Jurkat, Clone E6-1 (cell line): ENCODE results near the gene CFAP91.

Experiments used
- DNase-seq: peaks from one replicate; pipeline ENCODE4 v3.0.0-alpha.2; 2011; ENCODE audit warnings: low read depth, low spot score
- H3K4me3 ChIP-seq: 2 replicates; pipeline ENCODE4 v1.5.1; 2011; ENCODE audit warnings: mild to moderate bottlenecking, low read length, control low read depth, moderate library complexity

The CFAP91 gene

DNA sequence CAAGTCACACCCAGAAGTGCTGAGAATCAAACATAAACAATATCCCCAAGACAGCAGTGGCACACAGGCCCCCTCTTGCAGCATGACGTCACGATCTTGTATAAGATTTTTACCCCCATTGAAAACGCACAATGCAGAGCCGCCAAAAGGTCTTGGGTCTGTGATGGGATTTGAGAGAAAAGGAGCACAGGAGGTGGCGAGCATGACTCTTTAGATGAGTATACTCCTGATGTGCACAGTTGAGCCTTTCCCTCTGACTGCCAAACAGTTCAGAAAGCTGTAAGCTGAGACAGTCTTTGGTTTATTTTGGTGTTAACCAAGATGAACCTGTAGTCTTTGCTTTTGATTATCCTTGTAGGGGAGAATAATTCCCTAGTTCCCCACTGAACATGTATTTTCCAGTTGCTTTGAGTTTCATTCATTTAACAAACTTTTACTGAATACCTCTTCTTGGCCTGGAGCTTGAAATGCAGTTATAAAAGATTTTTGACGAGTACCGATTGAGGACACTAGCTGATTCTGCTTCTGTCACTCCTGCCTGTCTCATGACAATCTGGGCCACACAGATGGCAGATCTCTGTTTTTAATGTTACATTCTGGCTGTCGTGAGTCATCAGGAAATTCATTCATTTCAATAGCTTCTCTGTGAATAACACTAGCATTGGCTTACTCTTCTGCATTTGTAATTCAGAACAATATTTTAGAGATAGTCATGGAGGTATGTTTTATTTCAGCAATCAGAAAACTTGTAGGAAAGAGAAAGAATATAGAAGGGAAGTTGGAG is 28.9 kb downstream of the CFAP91 start:
- no peak overlapping the region for H3K4me3 ChIP-seq
- no peak for DNase-seq

DNA sequence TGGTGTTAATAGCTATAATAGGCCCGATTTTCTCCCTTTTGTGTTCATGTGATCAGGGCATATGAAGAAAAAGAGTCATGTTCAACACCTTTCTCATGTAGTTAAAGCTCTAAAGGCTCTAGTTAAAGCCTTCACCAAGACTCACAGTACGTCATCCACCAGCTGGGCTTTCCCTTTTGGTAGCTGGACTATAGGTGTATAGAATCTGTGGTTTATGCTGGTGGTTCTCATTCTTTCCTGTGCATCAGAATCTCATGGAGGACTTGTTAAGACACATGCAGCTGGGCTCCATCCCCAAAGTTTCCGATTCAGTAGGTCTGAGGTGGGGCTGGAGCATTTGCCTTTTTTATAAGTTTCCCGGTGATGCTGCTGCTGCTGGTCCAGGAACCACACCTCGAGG is 31.0 kb downstream of the CFAP91 start:
- no peak for DNase-seq
- no peak overlapping the region for H3K4me3 ChIP-seq

DNA sequence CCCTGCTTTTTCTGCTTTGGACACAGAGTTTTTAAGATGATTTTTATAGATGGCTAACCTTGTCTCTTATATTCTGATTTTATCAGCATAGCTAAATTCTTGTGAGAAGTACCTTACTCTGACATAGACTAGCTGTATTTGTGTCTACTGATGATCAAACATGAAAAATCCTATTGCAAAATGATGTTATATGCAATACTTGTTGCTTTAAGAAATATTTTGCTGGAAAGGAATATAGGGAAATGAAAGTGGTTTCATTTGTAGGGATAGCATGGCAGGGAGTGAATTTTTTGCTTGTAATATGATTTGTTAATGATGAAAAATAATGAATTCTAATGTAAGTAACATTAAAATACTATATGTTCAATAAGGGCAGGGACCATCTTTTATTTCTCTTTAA is 35.9 kb downstream of the CFAP91 start:
- DNase-seq, result no peak
- no peak overlapping the region for H3K4me3 ChIP-seq

DNA sequence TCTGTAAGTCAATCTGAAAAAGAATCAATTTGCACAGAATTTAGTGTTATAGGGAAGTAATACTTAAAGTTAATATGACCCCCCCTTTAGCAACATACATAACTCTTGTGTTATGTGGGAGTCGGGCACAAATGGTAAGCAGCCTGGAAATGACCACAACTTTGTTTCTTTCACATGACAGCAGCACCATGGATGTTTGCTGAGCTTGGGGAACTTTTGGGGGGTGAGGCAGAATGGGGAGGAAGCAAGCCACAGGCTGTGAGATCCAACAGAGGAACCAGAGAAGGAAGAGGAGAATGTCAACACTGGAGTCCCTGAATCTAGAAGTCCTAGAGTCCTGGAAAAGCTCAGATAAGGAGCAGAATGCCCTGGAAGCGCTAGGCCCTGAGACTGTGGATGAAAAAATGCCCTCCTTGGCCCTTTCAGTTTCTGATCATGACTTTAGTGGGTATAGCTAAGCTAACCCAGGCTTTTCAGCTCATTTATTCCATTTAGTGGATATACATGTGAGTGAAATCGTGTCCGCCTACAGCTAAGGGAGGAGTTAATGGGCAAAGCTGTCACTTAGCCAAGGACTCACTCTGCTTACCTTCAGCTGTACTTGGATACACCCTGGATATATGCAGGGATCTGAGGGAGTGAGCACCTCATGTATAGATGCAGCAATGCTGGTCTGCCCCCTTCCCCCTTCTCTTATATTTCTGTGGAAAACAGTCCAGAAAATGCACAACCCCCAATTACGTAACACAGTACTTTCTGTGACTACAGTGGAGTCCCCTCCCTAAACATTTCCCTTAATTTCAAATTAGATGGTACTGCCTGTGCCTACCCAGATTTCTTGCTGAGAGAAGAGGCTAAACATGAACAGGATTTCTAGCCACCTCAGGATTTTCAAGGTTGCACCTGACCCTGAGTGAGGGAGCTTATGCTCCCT is 39.1 kb downstream of the CFAP91 start:
- H3K4me3 ChIP-seq, result no peak overlapping the region
- DNase-seq, result no peak

DNA sequence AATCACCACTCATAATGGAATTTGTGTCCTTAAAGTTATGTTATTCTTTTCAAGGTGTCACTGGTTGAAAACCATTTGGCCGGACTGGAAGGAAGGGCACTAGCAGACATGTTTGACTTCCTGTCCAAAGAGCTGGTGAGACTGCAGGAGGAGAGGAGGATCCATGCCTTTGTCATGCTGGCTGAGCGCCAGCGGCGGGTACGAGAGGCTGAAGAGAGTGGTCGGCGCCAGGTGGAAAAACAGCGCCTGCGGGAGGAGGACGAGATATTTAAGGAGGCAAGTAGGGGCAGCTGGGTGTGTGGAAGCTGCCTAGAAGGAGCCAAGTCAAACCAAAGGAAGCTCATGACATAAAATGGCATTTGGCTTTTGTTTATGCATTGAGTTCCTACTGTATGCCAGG is 41.1 kb downstream of the CFAP91 start:
- DNase-seq, result no peak
- no peak overlapping the region for H3K4me3 ChIP-seq

DNA sequence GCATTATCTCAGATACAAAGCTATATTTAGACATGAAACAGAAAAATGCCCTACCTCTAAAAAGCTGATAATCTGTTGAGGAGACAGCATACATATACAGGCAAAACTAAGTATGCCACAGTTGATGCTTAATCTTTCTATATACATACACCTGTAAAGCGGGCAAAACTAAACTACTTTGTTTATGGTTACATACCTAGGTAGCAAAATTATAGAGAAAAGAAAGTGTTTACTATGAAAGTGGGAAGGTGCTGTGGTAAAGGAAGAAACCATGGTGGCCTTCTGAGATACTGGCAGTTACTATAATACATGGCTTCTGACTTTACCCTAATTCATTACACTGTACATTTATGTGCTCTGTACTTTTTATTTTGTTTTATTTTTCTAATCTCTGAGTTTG is 43.1 kb downstream of the CFAP91 start:
- H3K4me3 ChIP-seq, result no peak overlapping the region
- no peak for DNase-seq

DNA sequence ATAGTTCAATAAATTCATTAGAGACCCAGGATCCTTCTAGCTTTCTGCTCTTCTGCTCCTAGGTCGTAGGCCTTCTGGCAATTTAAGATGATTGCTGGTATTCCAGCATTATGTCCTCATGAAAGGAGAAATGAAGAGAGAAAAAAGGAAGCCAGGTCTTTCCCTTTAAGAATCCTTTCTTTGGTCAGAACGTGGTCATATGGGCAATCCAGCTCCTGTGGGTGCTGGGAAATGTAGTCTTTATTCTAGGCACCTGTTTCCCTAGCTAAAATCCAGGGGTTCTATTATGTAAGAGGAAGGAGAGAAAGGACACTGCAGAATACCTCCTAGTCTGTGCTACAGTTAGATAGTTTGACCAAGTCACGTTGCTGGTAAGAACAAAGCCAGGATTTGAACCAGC is 43.6 kb downstream of the CFAP91 start:
- no peak overlapping the region for H3K4me3 ChIP-seq
- DNase-seq, result no peak

DNA sequence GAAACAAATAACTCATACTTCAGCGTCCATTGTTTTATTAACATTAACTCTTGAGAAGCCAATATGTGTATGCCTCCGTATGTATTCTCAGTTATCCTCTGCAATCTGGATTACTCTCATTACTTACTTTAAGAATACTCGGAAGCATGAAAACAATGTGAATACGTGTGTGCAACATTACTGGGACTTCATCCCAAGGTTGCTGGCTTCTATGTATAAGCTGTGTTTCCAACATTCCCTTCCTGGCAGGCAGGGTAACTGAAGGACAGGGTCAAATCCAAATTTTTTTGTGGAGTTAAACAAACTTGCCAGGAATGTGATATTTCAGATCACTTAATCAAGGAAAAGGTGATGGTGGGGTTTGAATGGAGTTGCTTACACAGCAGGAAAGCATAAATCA is 44.5 kb downstream of the CFAP91 start:
- no peak for DNase-seq

DNA sequence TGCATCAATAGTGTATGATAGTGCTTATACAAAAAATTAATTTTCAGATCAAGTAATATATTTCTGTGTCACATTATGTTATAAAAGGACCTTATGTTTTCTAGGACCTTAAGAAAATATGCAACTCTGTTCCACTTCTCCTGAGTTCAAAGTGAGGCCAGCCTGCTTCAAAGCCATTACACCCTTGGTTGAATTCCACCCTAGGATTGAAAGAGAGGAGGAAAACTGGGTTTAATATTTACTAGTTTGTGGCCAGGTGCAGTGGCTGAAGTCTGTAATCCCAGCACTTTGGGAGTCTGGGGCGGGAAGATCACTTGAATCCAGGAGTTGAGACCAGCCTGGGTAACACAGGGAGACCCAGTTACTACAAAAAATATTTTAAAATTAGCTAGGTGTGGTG is 46.2 kb downstream of the CFAP91 start:
- H3K4me3 ChIP-seq, result no peak overlapping the region
- no peak for DNase-seq

More for the DNA sequence above, 44.5 kb downstream of the CFAP91 start:
- no peak overlapping the region for H3K4me3 ChIP-seq

DNA sequence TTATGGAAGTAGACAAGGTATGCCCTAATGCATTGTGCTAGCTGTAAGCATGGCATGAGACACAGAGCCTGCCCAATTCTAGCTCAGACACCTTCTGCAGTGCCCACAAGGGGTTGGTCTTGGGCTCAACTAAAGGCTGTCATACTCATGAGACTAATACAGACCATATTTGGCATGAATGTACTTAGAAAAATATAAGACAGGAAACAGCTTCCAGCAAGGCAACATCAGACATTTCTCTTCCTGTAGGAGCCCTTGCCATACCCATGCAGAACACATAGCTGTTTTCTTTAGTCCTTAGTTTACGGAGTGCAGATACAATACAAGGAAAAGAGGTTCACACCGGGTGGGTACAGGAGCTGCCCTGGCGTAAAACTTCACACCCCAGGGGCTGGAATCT is 48.6 kb downstream of the CFAP91 start:
- DNase-seq, result no peak
- no peak overlapping the region for H3K4me3 ChIP-seq
